B cell (primary cell): ENCODE data around the gene FAM110C. TPM values are rescaled to one million over a fixed set of nuclear protein-coding genes. Genes with fewer than 3 reads are reported as not detected.

Source experiments
- ATAC-seq: fragments of 200-7000 bp; cut with Tn5 transposase; one replicate; pipeline ENCODE4 v1.10.0; 2021; ENCODE audit warnings: low read depth, mild to moderate bottlenecking, moderate number of reproducible peaks, moderate library complexity
- CTCF ChIA-PET: fragments of 350-600 bp; sonication (Branson Sonifier 250); formaldehyde crosslinking; loops from one replicate; lab custom pipeline; 2021; ENCODE audit warnings: antibody characterized with exemption, inconsistent platforms; lab: Charles Lee
- POLR2A ChIA-PET: fragments of 350-600 bp; sonication (Branson Sonifier 250); formaldehyde crosslinking; loops from one replicate; lab custom pipeline; 2021; ENCODE audit warnings: antibody characterized with exemption; lab: Charles Lee
- DNase-seq: peaks from one replicate; pipeline ENCODE4 v3.0.0; 2013
- H2AFZ ChIP-seq: 2 replicates; pipeline ENCODE4 v1.6.1; 2012; ENCODE audit warnings: mild to moderate bottlenecking, low read depth, low read length; ENCODE audit not compliant: insufficient read depth, poor library complexity, severe bottlenecking
- H3K27ac ChIP-seq, 2 donors: 1 replicate in 1 of 2; 2 replicates in 1 of 2; pipeline ENCODE4 v1.5.1; 2012 to 2013; ENCODE audit warnings: low read length in 2 of 2, mild to moderate bottlenecking in 2 of 2, moderate library complexity in 1 of 2
- H3K27me3 ChIP-seq, 4 experiments: fragments of 200-600 bp in 1 of 4; sonication (generic) in 1 of 4; replicated peaks in 1 of 4; 1 replicate in 2 of 4; 2 replicates in 2 of 4; pipeline versions ENCODE4 v1.6.1 to v1.7.0; 2013 to 2016; ENCODE audit warnings: low read length in 3 of 4, mild to moderate bottlenecking in 2 of 4, mixed read lengths in 1 of 4, moderate library complexity in 1 of 4; ENCODE audit not compliant: insufficient read depth in 4 of 4, control insufficient read depth in 3 of 4; ENCODE audit errors: control extremely low read depth in 1 of 4
- H3K36me3 ChIP-seq, 2 experiments: replicated peaks in 1 of 2; 1 replicate in 1 of 2; 2 replicates in 1 of 2; pipeline versions ENCODE4 v1.6.1 to v1.7.1; 2013; ENCODE audit warnings: low read length in 1 of 2; ENCODE audit not compliant: insufficient read depth in 2 of 2, control insufficient read depth in 1 of 2; ENCODE audit errors: control extremely low read depth in 1 of 2, extremely low read depth in 1 of 2
- H3K4me1 ChIP-seq, 2 donors: fragments of 200-600 bp in 1 of 2; sonication (generic) in 1 of 2; 1 replicate in 1 of 2; 2 replicates in 1 of 2; pipeline versions ENCODE4 v1.5.1 to v1.6.1; 2013 to 2017; ENCODE audit warnings: low read length in 2 of 2; ENCODE audit not compliant: control insufficient read depth in 2 of 2, insufficient read depth in 2 of 2
- H3K4me2 ChIP-seq: replicated peaks from 2 replicates; pipeline ENCODE3; 2012; ENCODE audit warnings: mild to moderate bottlenecking, low read depth, low read length; ENCODE audit not compliant: poor library complexity, severe bottlenecking
- H3K4me3 ChIP-seq, 5 experiments: fragments of 200-600 bp in 1 of 5; sonication (generic) in 1 of 5; 1 replicate in 3 of 5; 2 replicates in 2 of 5; pipeline versions ENCODE4 v1.5.1 to v1.7.0; 2011 to 2016; ENCODE audit warnings: low read length in 4 of 5, mild to moderate bottlenecking in 4 of 5, low read depth in 2 of 5, control low read depth in 1 of 5, moderate library complexity in 1 of 5; ENCODE audit not compliant: insufficient read depth in 1 of 5; ENCODE audit errors: control extremely low read depth in 1 of 5, extremely low read depth in 1 of 5
- H3K79me2 ChIP-seq: fragments of 200-600 bp; sonication (generic); one replicate; pipeline ENCODE4 v1.6.0; 2016; ENCODE audit warnings: low read length; ENCODE audit not compliant: control insufficient read depth, insufficient read depth
- H3K9ac ChIP-seq: fragments of 200-600 bp; sonication (generic); 2 replicates; pipeline ENCODE4 v1.6.1; 2017; ENCODE audit warnings: mild to moderate bottlenecking, low read length, moderate library complexity
- H3K9me3 ChIP-seq, 3 donors: one replicate each; pipeline versions ENCODE4 v1.6.1 to v1.7.1; 2013; ENCODE audit warnings: low read length in 2 of 3; ENCODE audit not compliant: control insufficient read depth in 2 of 3, insufficient read depth in 1 of 3; ENCODE audit errors: control extremely low read depth in 1 of 3
- H4K20me1 ChIP-seq: 2 replicates; pipeline ENCODE4 v1.6.0; 2012; ENCODE audit warnings: mild to moderate bottlenecking, low read length; ENCODE audit not compliant: insufficient read depth, control insufficient read depth, poor library complexity, severe bottlenecking
- H3K27ac Mint-ChIP-seq: one replicate; pipeline ENCODE4 v1.8.0; 2021; ENCODE audit warnings: mixed read lengths
- H3K27me3 Mint-ChIP-seq: one replicate; pipeline ENCODE4 v1.8.0; 2021; ENCODE audit warnings: mixed read lengths
- H3K4me1 Mint-ChIP-seq: one replicate; pipeline ENCODE4 v1.8.0; 2021; ENCODE audit warnings: mixed read lengths
- H3K4me3 Mint-ChIP-seq: one replicate; pipeline ENCODE4 v1.8.0; 2021; ENCODE audit warnings: mixed read lengths
- H3K9me3 Mint-ChIP-seq: one replicate; pipeline ENCODE4 v1.8.0; 2022; ENCODE audit warnings: mixed read lengths; ENCODE audit not compliant: insufficient read depth
- CTCF ChIP-seq: fragments of 200-600 bp; IDR thresholded peaks from one replicate; pipeline ENCODE4 v1.8.0; 2022; ENCODE audit warnings: antibody characterized with exemption, mild to moderate bottlenecking
- EZH2 ChIP-seq: IDR thresholded peaks from 2 replicates; pipeline ENCODE4 v1.6.1; 2012; ENCODE audit warnings: borderline replicate concordance, low read depth, mild to moderate bottlenecking, moderate library complexity, low read length; ENCODE audit not compliant: insufficient read depth, poor library complexity, severe bottlenecking
- WGBS: methylation state at CpG from one replicate; pipeline ENCODE4 v1.1.5; 2013; ENCODE audit warnings: missing lambda C conversion rate; ENCODE audit not compliant: insufficient coverage; 5-methylcytosine and 5-hydroxymethylcytosine counted together
- intact Hi-C: fragments of 100-400 bp; cut with micrococcal nuclease; formaldehyde crosslinking; loops from one replicate; pipeline ENCODE4 v1.10.0; 2022
- polyA plus RNA-seq: library from polyadenylated mRNA; depleted of rRNA; stranded (reverse); fragments of >200 nt; gene quantifications from 2 replicates; pipeline ENCODE4 v1.2.3, GENCODE V29; 2012
- total RNA-seq, 2 donors: library from RNA; stranded (reverse); fragments of 120-200 nt in 1 of 2; gene quantifications; 1 replicate in 1 of 2; 2 replicates in 1 of 2; pipeline versions ENCODE4 v1.2.3 to v1.2.4, GENCODE V29; 2013 to 2022

FAM110C gene
- total and polyA plus RNA-seq, 2 donors (not counting 1 experiment from before 2014, with no cell fraction given) = not detected

- intact Hi-C loops = no loop called here
- H3K27me3 Mint-ChIP-seq = peaks cover 14% of the 10 kb centered on the region
- H2AFZ ChIP-seq = no peak overlapping the region
- peaks cover 3% of the 10 kb centered on the region for H3K9me3 Mint-ChIP-seq
- no peak overlapping the region for H3K27ac ChIP-seq
- no peaks in the 10 kb centered on the region for H3K4me1 ChIP-seq
- peaks cover 0 to 30% (median 19%) of the 10 kb centered on the region in 3 donors for H3K9me3 ChIP-seq
- 100% methylated on average over 2 of the region's 4 CpGs for WGBS
- TF ChIP-seq CTCF (no peak), EZH2 (no peak)
- POLR2A ChIA-PET = no interaction called here
- ATAC-seq = no peak
- H3K4me3 Mint-ChIP-seq = no peak overlapping the region
- peaks cover 0 to 6% (median 3%) of the 10 kb centered on the region in 4 experiments for H3K27me3 ChIP-seq
- H3K79me2 ChIP-seq = no peaks in the 10 kb centered on the region
- no peak overlapping the region for H3K9ac ChIP-seq
- no peak overlapping the region for H3K4me2 ChIP-seq
- no peak overlapping the region for H3K4me3 ChIP-seq
- no peaks in the 10 kb centered on the region for H3K36me3 ChIP-seq
- H3K27ac Mint-ChIP-seq = no peak overlapping the region
- H3K4me1 Mint-ChIP-seq = no peaks in the 10 kb centered on the region
- no peaks in the 10 kb centered on the region for H4K20me1 ChIP-seq
- no peak for DNase-seq
- CTCF ChIA-PET = no interaction called here
Observed at GRCh38 chr2:55587-56448, 9.5 kb upstream of the FAM110C start.

GRCh38 chr2:51613-52012 lies 5.3 kb upstream of the FAM110C start:
- DNase-seq = no peak
- Mint-ChIP-seq H3K27me3 (peaks cover 33% of the 10 kb centered on the region), H3K9me3 (no peaks in the 10 kb centered on the region), H3K4me1 (peaks cover 6% of the 10 kb centered on the region), H3K4me3 (no peak overlapping the region), H3K27ac (no peak overlapping the region)
- no CpG with 5 or more reads among the region's 2 CpGs for WGBS
- Histone ChIP-seq H3K9me3 (peaks cover 0 to 12% (median 0%) of the 10 kb centered on the region in 3 donors), H3K27ac (no peak overlapping the region), H3K79me2 (no peaks in the 10 kb centered on the region), H3K9ac (no peak overlapping the region), H4K20me1 (no peaks in the 10 kb centered on the region), H2AFZ (no peak overlapping the region), H3K4me3 (no peak overlapping the region), H3K27me3 (peaks cover 0 to 21% (median 13%) of the 10 kb centered on the region in 4 experiments), H3K36me3 (no peaks in the 10 kb centered on the region), H3K4me2 (no peak overlapping the region), H3K4me1 (peaks cover 7 to 9% of the 10 kb centered on the region in 2 donors)
- TF ChIP-seq CTCF (no peak), EZH2 (no peak)
- ChIA-PET CTCF (no interaction called here), POLR2A (interaction anchor here (0.7 kb wide), 1 partner anchor 1239 kb away, joined by 3 read pairs; no protein-coding TSS in a partner anchor)
- intact Hi-C loops = no loop called here
- ATAC-seq = no peak
